ENCODE results near the gene LHFPL6. TPM values are rescaled to one million over a fixed set of nuclear protein-coding genes. Genes with fewer than 3 reads are reported as not detected.

The LHFPL6 gene
- total RNA-seq, 4 donors from 2014 or later, result 3.7 to 40.4 (median 8.0) TPM

GRCh38 chr13:39433651-39434050, 169.3 kb downstream of the LHFPL6 start:
- TF ChIP-seq POLR2A (IDR thresholded peaks at IDR 0.05) (no peak), CTCF (IDR thresholded peaks at IDR 0.05) (no peak)
- intact Hi-C loops (cut with DNase I), result no loop called here
- H3K9me3 ChIP-seq, result peaks cover 0 to 4% (median 3%) of the 10 kb centered on the region in 3 donors
- no peaks in the 10 kb centered on the region for H3K4me1 ChIP-seq
- 33 to 68% methylated on average over 1 of the region's 1 CpG for WGBS, 2 donors
- no peak for DNase-seq
- no peak overlapping the region for H3K4me3 ChIP-seq
- no peaks in the 10 kb centered on the region for H3K27me3 ChIP-seq
- H3K36me3 ChIP-seq, result no peaks in the 10 kb centered on the region
- no peak overlapping the region for H3K27ac ChIP-seq

GRCh38 chr13:39432196-39432595, 170.8 kb downstream of the LHFPL6 start:
- Histone ChIP-seq H3K9me3 (no peaks in the 10 kb centered on the region), H3K27me3 (no peaks in the 10 kb centered on the region), H3K4me1 (no peaks in the 10 kb centered on the region), H3K27ac (no peak overlapping the region), H3K4me3 (no peak overlapping the region), H3K36me3 (no peaks in the 10 kb centered on the region)
- intact Hi-C loops (cut with DNase I), result no loop called here
- TF ChIP-seq CTCF (IDR thresholded peaks at IDR 0.05), result no peak
- TF ChIP-seq POLR2A (IDR thresholded peaks at IDR 0.05), result no peak
- 75 to 83% methylated on average over 1 of the region's 1 CpG for WGBS, 2 donors
- no peak for DNase-seq

- 88 to 89% methylated on average over 5 of the region's 5 CpGs for WGBS, 2 donors
- TF ChIP-seq POLR2A (IDR thresholded peaks at IDR 0.05) (no peak), CTCF (IDR thresholded peaks at IDR 0.05) (no peak)
- Histone ChIP-seq H3K4me1 (no peaks in the 10 kb centered on the region), H3K27me3 (no peaks in the 10 kb centered on the region), H3K4me3 (no peak overlapping the region), H3K36me3 (no peaks in the 10 kb centered on the region), H3K9me3 (no peaks in the 10 kb centered on the region), H3K27ac (no peak overlapping the region)
- DNase-seq, result no peak
- intact Hi-C loops (cut with DNase I), result no loop called here
Measured at GRCh38 chr13:39422845-39423565, 180.0 kb downstream of the LHFPL6 start.

GRCh38 chr13:39419876-39420275, 183.1 kb downstream of the LHFPL6 start:
- Histone ChIP-seq H3K4me1 (peaks cover 0 to 27% (median 0%) of the 10 kb centered on the region in 3 donors), H3K9me3 (no peaks in the 10 kb centered on the region), H3K4me3 (no peak overlapping the region), H3K27me3 (no peaks in the 10 kb centered on the region), H3K27ac (no peak overlapping the region), H3K36me3 (no peaks in the 10 kb centered on the region)
- no peak for DNase-seq
- TF ChIP-seq CTCF (IDR thresholded peaks at IDR 0.05) (no peak), POLR2A (IDR thresholded peaks at IDR 0.05) (no peak)
- 94 to 96% methylated on average over 4 of the region's 4 CpGs for WGBS, 2 donors
- intact Hi-C loops (cut with DNase I), result no loop called here

- no peak overlapping the region for H3K27ac ChIP-seq
Measured at GRCh38 chr13:39419068-39419467, 183.9 kb downstream of the LHFPL6 start.

More at GRCh38 chr13:39419068-39419467, 183.9 kb downstream of the LHFPL6 start:
- Histone ChIP-seq H3K36me3 (no peaks in the 10 kb centered on the region), H3K4me3 (no peak overlapping the region), H3K4me1 (peaks cover 0 to 35% (median 4%) of the 10 kb centered on the region in 3 donors), H3K9me3 (no peaks in the 10 kb centered on the region), H3K27me3 (no peaks in the 10 kb centered on the region)
- no peak for TF ChIP-seq CTCF (IDR thresholded peaks at IDR 0.05)
- intact Hi-C loops (cut with DNase I), result no loop called here
- DNase-seq, result no peak

All from esophagus squamous epithelium (tissue), 5 donors.